Measurements from ENCODE around the gene ZDHHC8.

The ZDHHC8 gene

GRCh38 chr22:20165913-20166312 lies 34.3 kb downstream of the ZDHHC8 start:
- no peak for DNase-seq

DNA sequence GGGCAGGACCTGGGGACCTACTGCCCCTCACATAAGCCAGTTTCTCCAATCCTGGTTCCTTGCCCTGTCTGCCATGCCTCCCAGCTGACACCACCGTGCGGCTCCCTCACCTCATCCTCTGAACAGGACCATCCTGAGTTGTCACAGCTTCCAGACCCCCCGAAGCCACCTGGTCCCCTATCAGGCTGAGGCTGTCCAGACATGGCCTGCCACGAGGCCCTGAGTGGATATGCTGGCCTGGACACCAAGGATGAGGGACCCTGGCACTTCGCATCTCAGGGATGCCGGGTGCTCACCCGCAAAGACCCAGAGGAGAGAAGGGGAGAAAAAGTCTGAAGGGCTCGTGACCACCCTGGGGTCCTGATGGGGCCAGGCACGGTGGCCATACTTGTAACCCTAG lies 35.1 kb downstream of the ZDHHC8 start:
- no peak for DNase-seq

- no peak for DNase-seq
Observed at GRCh38 chr22:20167643-20168322, 36.2 kb downstream of the ZDHHC8 start.

DNA sequence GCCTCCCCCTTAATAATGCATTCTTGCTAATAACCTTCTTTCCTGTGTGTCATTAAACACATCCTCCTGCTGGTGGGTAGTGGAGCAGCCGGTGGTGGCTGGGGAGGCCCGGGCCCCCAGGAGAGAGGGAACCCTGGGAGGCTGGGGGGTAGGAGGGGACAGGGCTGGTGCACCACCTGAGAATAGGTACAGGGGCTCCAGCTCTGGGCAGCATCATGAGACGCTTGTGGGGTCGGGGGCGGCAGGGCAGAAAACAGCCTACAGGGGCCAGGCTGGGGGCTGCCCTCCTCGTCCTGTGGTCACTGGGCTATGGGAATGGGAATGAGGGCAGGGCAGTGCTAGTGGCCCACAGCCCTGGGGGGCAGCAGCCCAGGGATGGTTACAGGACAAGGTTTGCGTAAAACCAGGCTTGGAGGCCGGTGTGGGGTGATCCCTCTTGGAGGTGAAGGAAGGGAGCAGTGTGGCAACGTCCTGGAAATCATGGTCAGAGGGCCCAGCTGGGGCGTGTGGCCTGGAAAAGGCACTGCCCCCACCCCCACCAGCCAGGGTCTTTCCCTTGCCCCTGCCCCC lies 37.7 kb downstream of the ZDHHC8 start:
- DNase-seq = no peak

- DNase-seq = no peak
Observed at GRCh38 chr22:20170170-20170569, 38.6 kb downstream of the ZDHHC8 start.

- no peak for DNase-seq
Observed at GRCh38 chr22:20171288-20172140, 39.9 kb downstream of the ZDHHC8 start.

- DNase-seq = no peak
Observed at GRCh38 chr22:20172141-20172613, 40.6 kb downstream of the ZDHHC8 start.

DNA sequence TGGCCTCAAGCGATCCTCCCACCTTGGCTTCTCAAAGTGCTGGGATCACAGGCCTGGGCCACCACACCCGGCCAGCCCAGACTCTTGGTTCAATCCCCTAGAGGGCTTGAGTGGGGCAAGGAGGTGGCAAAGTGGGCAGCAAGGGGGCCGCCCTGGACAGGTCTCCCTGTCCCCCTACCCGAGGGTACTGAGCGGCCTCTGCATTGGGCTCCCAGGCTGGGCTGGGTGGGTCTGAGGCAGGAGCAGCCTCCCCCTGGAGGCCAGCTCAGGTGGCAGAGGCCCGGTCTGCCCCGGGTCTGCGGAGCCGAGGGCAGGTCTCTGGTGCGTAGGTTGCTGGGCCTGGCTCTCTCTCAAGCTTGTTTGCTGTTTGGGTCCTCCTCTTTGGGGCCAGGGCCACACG lies 41.6 kb downstream of the ZDHHC8 start:
- DNase-seq = no peak

GRCh38 chr22:20173772-20174171 lies 42.2 kb downstream of the ZDHHC8 start:
- no peak for DNase-seq

DNA sequence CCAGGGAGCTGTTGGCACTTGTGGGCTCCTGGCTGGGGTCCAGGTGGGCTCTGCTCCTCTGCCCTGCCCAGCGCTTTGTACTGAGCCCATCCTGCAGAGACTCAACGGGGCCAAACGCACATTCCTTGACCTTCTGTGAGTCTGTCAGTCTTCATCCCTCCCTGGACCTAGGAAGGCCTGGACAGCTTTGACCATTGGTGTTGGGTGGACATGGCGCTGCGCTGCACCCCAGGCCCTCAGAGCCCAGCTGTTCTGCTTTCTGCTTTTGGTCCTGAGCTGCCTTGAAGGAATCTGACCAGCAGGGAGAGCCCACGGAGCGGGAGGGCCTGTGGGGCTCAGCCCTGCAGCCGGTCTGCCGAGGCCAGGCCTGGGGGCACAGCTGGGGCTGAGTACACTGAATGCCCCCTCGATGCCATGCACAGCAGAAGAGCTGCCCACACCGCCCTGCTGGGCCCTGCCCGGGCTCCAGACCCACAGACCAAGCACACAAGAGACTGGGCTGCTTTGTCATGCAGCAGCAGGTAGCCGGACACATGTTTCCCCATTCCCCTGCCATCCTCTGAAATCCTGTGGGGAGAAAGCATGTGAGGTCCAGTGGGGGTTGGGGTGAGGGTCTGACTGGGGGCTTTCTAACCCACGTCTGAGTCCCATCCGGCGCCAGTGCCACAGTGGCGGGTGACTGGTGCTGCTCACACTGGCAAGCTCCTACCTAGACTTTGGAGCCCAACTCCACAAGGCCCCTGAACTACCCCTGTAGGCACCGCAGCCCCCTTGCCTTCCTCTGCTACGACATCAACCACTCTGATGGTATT lies 43.4 kb downstream of the ZDHHC8 start:
- no peak for DNase-seq

- no peak for DNase-seq
Observed at GRCh38 chr22:20175597-20175900, 43.9 kb downstream of the ZDHHC8 start.

GRCh38 chr22:20176421-20177085 lies 44.9 kb downstream of the ZDHHC8 start:
- DNase-seq = no peak

GRCh38 chr22:20177217-20177911 lies 45.8 kb downstream of the ZDHHC8 start:
- DNase-seq = no peak

DNA sequence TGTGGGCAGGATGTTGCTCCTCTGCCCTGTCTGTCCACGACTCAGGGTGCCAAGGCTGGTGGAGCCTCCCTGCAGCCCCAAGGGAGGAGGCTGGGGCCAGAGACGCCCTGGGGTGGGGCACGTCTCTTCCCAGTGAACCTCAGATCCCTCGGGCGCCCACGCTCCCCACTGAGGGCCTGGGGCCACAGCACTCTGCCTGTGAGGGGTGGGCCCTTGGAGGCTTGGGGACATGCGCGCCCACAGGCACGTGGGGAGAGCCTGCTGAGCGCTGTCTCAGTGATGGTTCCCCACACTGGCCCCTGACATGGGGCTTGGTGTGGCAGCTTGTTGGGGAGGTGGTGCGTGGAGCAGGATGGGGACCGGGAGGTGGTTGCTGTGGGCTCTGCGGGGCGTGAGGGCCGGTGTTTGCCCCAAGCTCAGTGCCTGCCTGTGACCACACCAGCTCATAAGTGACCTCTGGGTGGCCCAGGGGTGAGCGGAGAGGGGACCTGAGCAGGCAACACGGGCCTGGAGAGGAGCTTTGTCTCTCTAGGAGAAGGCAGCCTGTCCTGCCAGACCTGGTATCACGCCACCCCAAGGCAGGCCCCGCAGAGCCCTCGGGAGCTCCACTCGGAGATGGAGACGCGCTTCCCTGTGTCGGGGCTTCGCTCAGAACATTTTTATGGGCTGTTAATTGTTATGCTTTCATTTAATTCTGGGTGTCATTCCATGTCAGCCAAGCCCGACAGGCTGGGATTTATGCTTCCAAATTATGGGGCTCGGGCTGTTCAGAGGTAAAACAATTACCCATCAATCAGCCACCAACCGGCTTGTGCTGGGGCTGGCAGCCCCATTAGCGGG lies 46.7 kb downstream of the ZDHHC8 start:
- DNase-seq = no peak

DNA sequence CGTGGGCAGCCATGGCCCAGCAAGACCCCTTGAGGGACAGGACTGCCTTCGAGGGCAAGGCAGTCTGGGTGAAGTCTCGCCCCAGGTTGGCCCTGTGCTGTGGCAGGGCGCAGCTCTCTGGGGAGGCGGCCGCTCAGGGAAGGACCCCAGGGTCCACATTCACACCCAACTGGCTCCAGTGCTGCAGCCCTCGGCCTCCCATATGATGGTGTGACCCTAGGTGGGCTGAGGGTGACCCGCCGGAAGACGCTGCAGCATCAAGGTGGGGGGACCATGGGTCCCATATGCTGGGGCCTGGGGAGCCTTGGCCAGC lies 47.3 kb downstream of the ZDHHC8 start:
- DNase-seq = no peak

DNA sequence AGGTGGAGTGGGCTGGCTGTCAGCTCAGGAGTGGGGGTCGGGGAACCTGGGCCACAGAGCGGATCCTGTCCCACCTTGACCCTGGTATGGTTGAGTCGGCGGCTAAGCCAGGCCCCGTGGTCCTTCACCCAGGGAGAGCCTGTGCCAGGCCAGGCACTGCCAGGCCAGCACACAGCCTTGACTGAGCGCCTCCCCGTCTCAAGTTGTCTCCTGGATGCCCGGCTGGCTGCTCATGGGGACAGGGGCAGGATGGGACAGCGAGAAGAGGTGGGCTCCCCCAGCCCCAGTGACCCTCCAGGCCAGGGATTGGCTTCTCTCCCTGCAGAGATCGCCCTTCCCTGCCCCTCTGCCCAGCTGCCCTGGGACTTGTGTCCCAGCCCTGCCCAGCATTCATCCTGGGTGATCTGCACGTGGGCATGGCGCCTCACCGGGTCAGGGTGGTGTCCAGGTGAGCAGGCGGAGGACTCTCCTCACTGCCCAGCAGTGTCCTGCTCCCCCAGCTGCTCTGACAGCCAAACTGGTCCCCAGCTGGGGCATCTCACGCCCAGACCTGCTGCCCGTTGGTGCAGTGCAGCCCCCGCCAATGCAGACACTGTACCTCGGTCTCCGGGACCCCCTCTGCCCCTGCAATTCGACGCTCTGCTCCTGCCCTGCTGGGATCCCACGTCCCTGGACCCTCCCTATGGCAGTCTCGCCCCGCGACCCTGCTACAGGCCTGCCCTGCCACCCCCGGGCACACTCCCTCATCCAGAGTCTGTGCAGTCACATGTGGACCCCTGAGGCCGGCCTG lies 48.0 kb downstream of the ZDHHC8 start:
- no peak for DNase-seq

DNA sequence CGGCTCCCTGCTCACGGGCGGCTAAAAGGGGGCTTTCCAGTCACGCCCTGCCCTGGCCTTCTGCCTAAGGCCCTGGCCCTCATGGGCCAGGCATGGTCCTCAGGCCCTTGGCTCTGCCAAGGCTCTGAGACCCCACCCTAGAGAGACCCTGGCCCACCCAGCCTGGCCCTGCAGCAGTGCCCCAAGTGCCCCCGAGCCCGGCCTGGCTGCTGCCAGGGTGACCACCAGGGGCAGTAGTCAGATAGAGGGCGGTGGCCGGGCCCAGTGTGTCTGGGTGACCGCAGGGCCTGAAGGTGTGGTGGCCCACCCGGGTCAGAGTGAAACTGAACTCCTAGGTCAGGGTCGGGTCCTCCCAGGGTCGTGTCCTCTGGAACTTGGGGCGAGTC lies 48.6 kb downstream of the ZDHHC8 start:
- DNase-seq = no peak

GRCh38 chr22:20180640-20181039 lies 49.0 kb downstream of the ZDHHC8 start:
- DNase-seq = no peak

GRCh38 chr22:20181194-20181883 lies 49.7 kb downstream of the ZDHHC8 start:
- no peak for DNase-seq

GRCh38 chr22:20181884-20182236 lies 50.3 kb downstream of the ZDHHC8 start:
- DNase-seq = no peak

All from activated CD8-positive, alpha-beta memory T cell treated with anti-CD3 and anti-CD28 coated beads, Interleukin-2, amount 50 U/mL, for 4 hours (primary cell).